Measurements from ENCODE around the gene HERC3.

- TF ChIP-seq CTCF (conservative IDR thresholded peaks at IDR 0.05; ENCODE audit: low read depth in 2 of 2) (no peak), POLR2AphosphoS5 (IDR thresholded peaks at IDR 0.05; ENCODE audit: low read depth) (no peak), EZH2 (IDR thresholded peaks at IDR 0.05; ENCODE audit: low read depth, unreplicated experiment) (no peak), ETS1 (IDR thresholded peaks at IDR 0.05) (no peak), EZH2phosphoT487 (IDR thresholded peaks at IDR 0.05; ENCODE audit: unreplicated experiment) (no peak), STAT1 (IDR thresholded peaks at IDR 0.05; ENCODE audit: unreplicated experiment) (no peak), NANOG (IDR thresholded peaks at IDR 0.05; ENCODE audit: borderline replicate concordance) (no peak), ZNF114 (CRISPR knock-in tag; IDR thresholded peaks at IDR 0.05) (no peak), CREB1 (CRISPR knock-in tag; IDR thresholded peaks at IDR 0.05; ENCODE audit: low read depth) (no peak), JUNB (IDR thresholded peaks at IDR 0.05; ENCODE audit: unreplicated experiment) (no peak), ZNF331 (CRISPR knock-in tag; IDR thresholded peaks at IDR 0.05; ENCODE audit: low read depth) (no peak), ZNF462 (CRISPR knock-in tag; IDR thresholded peaks at IDR 0.05) (no peak)
- TF ChIP-seq, protein P1, sequence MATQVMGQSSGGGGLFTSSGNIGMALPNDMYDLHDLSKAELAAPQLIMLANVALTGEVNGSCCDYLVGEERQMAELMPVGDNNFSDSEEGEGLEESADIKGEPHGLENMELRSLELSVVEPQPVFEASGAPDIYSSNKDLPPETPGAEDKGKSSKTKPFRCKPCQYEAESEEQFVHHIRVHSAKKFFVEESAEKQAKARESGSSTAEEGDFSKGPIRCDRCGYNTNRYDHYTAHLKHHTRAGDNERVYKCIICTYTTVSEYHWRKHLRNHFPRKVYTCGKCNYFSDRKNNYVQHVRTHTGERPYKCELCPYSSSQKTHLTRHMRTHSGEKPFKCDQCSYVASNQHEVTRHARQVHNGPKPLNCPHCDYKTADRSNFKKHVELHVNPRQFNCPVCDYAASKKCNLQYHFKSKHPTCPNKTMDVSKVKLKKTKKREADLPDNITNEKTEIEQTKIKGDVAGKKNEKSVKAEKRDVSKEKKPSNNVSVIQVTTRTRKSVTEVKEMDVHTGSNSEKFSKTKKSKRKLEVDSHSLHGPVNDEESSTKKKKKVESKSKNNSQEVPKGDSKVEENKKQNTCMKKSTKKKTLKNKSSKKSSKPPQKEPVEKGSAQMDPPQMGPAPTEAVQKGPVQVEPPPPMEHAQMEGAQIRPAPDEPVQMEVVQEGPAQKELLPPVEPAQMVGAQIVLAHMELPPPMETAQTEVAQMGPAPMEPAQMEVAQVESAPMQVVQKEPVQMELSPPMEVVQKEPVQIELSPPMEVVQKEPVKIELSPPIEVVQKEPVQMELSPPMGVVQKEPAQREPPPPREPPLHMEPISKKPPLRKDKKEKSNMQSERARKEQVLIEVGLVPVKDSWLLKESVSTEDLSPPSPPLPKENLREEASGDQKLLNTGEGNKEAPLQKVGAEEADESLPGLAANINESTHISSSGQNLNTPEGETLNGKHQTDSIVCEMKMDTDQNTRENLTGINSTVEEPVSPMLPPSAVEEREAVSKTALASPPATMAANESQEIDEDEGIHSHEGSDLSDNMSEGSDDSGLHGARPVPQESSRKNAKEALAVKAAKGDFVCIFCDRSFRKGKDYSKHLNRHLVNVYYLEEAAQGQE (IDR thresholded peaks at IDR 0.05; ENCODE audit: unreplicated experiment): no peak
Measured at GRCh38 chr4:88583631-88584470, 8.4 kb upstream of the HERC3 start.
